IMR-90 (cell line): Measurements from ENCODE around the gene TMEM158. TPM values are rescaled to one million over a fixed set of nuclear protein-coding genes. Genes with fewer than 3 reads are reported as not detected.
A peak's percentile ranks its signal among the peaks of the same experiment; 100 is the strongest.

ENCODE experiments used
- ATAC-seq: fragments of 200-7000 bp; cut with Tn5 transposase; 2 replicates; pipeline ENCODE4 v1.9.1; 2020; ENCODE audit warnings: low read depth, mild to moderate bottlenecking, moderate library complexity
- BruUV-seq: library from RNA; stranded (reverse); fragments of 400-500 nt; replicated peaks from 2 replicates; lab custom pipeline; 2021; lab: Mats Ljungman, UMichigan
- CTCF ChIA-PET: fragments of 300-600 bp; formaldehyde crosslinking; extraction: SDS; loops from one replicate; lab custom pipeline; 2021; ENCODE audit warnings: antibody characterized with exemption; lab: Yijun Ruan, JAX
- POLR2A ChIA-PET: fragments of 300-600 bp; sonication (Branson Sonifier 250); formaldehyde crosslinking; loops from one replicate; lab custom pipeline; 2022; ENCODE audit warnings: antibody characterized with exemption; ENCODE audit not compliant: unreplicated experiment; lab: Charles Lee
- DNase-seq: peaks from one replicate; pipeline ENCODE4 v3.0.0; 2013
- H2AFZ ChIP-seq: replicated peaks from 2 replicates; pipeline ENCODE3; 2013; ENCODE audit warnings: low read length, mild to moderate bottlenecking; ENCODE audit not compliant: poor library complexity
- H2AK5ac ChIP-seq: 2 replicates; pipeline ENCODE4 v1.6.1; 2013; ENCODE audit warnings: low read depth, low read length, inconsistent platforms
- H2AK9ac ChIP-seq: replicated peaks from 2 replicates; pipeline ENCODE3; 2013; ENCODE audit warnings: mild to moderate bottlenecking, low read depth, low read length, moderate library complexity; ENCODE audit not compliant: poor library complexity
- H2BK120ac ChIP-seq: 2 replicates; pipeline ENCODE4 v1.6.1; 2013; ENCODE audit warnings: low read depth, low read length, inconsistent platforms
- H2BK15ac ChIP-seq: 3 replicates; pipeline ENCODE4 v1.6.1; 2013; ENCODE audit warnings: low read depth, low read length, inconsistent platforms
- H2BK20ac ChIP-seq: 2 replicates; pipeline ENCODE4 v1.6.1; 2013; ENCODE audit warnings: low read depth, mild to moderate bottlenecking, inconsistent platforms, low read length, moderate library complexity
- H2BK5ac ChIP-seq: 2 replicates; pipeline ENCODE4 v1.6.1; 2013; ENCODE audit warnings: mild to moderate bottlenecking, low read depth, low read length, inconsistent platforms; ENCODE audit not compliant: poor library complexity, severe bottlenecking
- H3K14ac ChIP-seq: replicated peaks from 2 replicates; pipeline ENCODE4 v1.6.1; 2013; ENCODE audit warnings: low read depth, low read length, inconsistent platforms
- H3K18ac ChIP-seq: 2 replicates; pipeline ENCODE4 v1.6.1; 2013; ENCODE audit warnings: low read depth, low read length, control low read depth
- H3K23ac ChIP-seq: 2 replicates; pipeline ENCODE4 v1.6.1; 2013; ENCODE audit warnings: low read depth, low read length, inconsistent platforms
- H3K27ac ChIP-seq: 2 replicates; pipeline ENCODE4 v1.5.1; 2013; ENCODE audit warnings: mild to moderate bottlenecking, control low read depth, low read length; ENCODE audit not compliant: insufficient read depth
- H3K27me3 ChIP-seq: 2 replicates; pipeline ENCODE4 v1.6.1; 2013; ENCODE audit warnings: low read length; ENCODE audit not compliant: control insufficient read depth, insufficient read depth
- H3K36me3 ChIP-seq: 2 replicates; pipeline ENCODE4 v1.6.1; 2013; ENCODE audit warnings: low read length, mixed read lengths; ENCODE audit not compliant: control insufficient read depth, insufficient read depth
- H3K4ac ChIP-seq: 2 replicates; pipeline ENCODE4 v1.6.1; 2013; ENCODE audit warnings: low read depth, low read length, inconsistent platforms
- H3K4me1 ChIP-seq: 2 replicates; pipeline ENCODE4 v1.6.1; 2013; ENCODE audit warnings: low read length, mixed read lengths; ENCODE audit not compliant: control insufficient read depth, insufficient read depth
- H3K4me2 ChIP-seq: 2 replicates; pipeline ENCODE4 v1.6.1; 2013; ENCODE audit warnings: low read depth, mild to moderate bottlenecking, control low read depth, low read length, moderate library complexity
- H3K4me3 ChIP-seq: 2 replicates; pipeline ENCODE4 v1.5.1; 2013; ENCODE audit warnings: low read depth, mild to moderate bottlenecking, control low read depth, low read length, moderate library complexity; ENCODE audit not compliant: insufficient read depth
- H3K56ac ChIP-seq: 2 replicates; pipeline ENCODE4 v1.6.1; 2013; ENCODE audit warnings: low read length, inconsistent platforms; ENCODE audit not compliant: insufficient read depth; ENCODE audit errors: extremely low read depth
- H3K79me1 ChIP-seq, 2 experiments: 2 replicates each; pipeline ENCODE4 v1.6.1; 2013; ENCODE audit warnings: low read length in 2 of 2, inconsistent platforms in 1 of 2, low read depth in 1 of 2
- H3K9ac ChIP-seq: 2 replicates; pipeline ENCODE4 v1.6.1; 2013; ENCODE audit warnings: low read depth, low read length, control low read depth
- H3K9me1 ChIP-seq: 2 replicates; pipeline ENCODE4 v1.6.1; 2013; ENCODE audit warnings: low read length, inconsistent platforms; ENCODE audit not compliant: insufficient read depth
- H3K9me3 ChIP-seq: 2 replicates; pipeline ENCODE4 v1.6.1; 2013; ENCODE audit warnings: low read length; ENCODE audit not compliant: control insufficient read depth, insufficient read depth
- H4K20me1 ChIP-seq: 2 replicates; pipeline ENCODE4 v1.6.1; 2013; ENCODE audit warnings: low read length, inconsistent platforms; ENCODE audit not compliant: insufficient read depth
- H4K5ac ChIP-seq: 2 replicates; pipeline ENCODE4 v1.6.1; 2013; ENCODE audit warnings: mild to moderate bottlenecking, low read depth, low read length, control low read depth
- H4K8ac ChIP-seq, 2 experiments: 2 replicates each; pipeline ENCODE4 v1.6.1; 2013; ENCODE audit warnings: low read depth in 2 of 2, low read length in 2 of 2, control low read depth in 1 of 2, inconsistent platforms in 1 of 2
- H4K91ac ChIP-seq: 2 replicates; pipeline ENCODE4 v1.6.1; 2013; ENCODE audit warnings: low read depth, low read length, inconsistent platforms; ENCODE audit not compliant: insufficient read depth
- CEBPB ChIP-seq: IDR thresholded peaks from 2 replicates; pipeline ENCODE4 v1.6.1; 2012; ENCODE audit warnings: low read depth, low read length, improper control_type of control experiment
- CHD1 ChIP-seq: IDR thresholded peaks from 2 replicates; pipeline ENCODE4 v1.6.1; 2012; ENCODE audit warnings: low read depth, low read length, improper control_type of control experiment
- MAFK ChIP-seq: IDR thresholded peaks from 2 replicates; pipeline ENCODE4 v1.6.1; 2012; ENCODE audit warnings: low read depth, low read length, improper control_type of control experiment
- NFE2L2 ChIP-seq: fragments of 150-350 bp; IDR thresholded peaks from 2 replicates; pipeline ENCODE4 v1.6.1; 2016; ENCODE audit warnings: low read depth, mild to moderate bottlenecking, low read length
- WGBS, 2 experiments: methylation state at CpG; one replicate each; pipeline versions ENCODE4 v1.1.5 to v1.1.7; 2013; ENCODE audit warnings: missing lambda C conversion rate in 2 of 2; ENCODE audit not compliant: insufficient read length in 1 of 2; ENCODE audit errors: extremely low coverage in 2 of 2; 5-methylcytosine and 5-hydroxymethylcytosine counted together
- dilution Hi-C: fragments of 300-500 bp; cut with HindIII; formaldehyde crosslinking; loops from one replicate; pipeline ENCODE4 v1.14.3; 2018; ENCODE audit warnings: low sequenced_read_pairs; ENCODE audit not compliant: unreplicated experiment
- in situ Hi-C: fragments of 300-500 bp; cut with MboI; formaldehyde crosslinking; loops from 3 replicates; pipeline ENCODE4 v1.14.3; 2019; ENCODE audit warnings: low sequenced_read_pairs, inconsistent platforms, mixed read lengths
- intact Hi-C: fragments of 100-400 bp; cut with micrococcal nuclease; formaldehyde crosslinking; loops from 2 replicates; pipeline ENCODE4 v1.10.0; 2022
- polyA plus RNA-seq, 3 experiments: library from polyadenylated mRNA; depleted of rRNA; stranded (reverse); fragments of >200 nt; gene quantifications; 2 replicates each; pipeline ENCODE4 v1.2.3, GENCODE V29; 2012; ENCODE audit warnings: low replicate concordance in 1 of 3
- total RNA-seq: library from RNA; depleted of rRNA; stranded (reverse); fragments of >200 nt; gene quantifications from 2 replicates; pipeline ENCODE4 v1.2.3, GENCODE V29; 2012

The TMEM158 gene
- total and polyA plus RNA-seq, 2 of the 4 experiments (the other 2 are of a cell fraction): 1.6 to 16.4 TPM

DNA sequence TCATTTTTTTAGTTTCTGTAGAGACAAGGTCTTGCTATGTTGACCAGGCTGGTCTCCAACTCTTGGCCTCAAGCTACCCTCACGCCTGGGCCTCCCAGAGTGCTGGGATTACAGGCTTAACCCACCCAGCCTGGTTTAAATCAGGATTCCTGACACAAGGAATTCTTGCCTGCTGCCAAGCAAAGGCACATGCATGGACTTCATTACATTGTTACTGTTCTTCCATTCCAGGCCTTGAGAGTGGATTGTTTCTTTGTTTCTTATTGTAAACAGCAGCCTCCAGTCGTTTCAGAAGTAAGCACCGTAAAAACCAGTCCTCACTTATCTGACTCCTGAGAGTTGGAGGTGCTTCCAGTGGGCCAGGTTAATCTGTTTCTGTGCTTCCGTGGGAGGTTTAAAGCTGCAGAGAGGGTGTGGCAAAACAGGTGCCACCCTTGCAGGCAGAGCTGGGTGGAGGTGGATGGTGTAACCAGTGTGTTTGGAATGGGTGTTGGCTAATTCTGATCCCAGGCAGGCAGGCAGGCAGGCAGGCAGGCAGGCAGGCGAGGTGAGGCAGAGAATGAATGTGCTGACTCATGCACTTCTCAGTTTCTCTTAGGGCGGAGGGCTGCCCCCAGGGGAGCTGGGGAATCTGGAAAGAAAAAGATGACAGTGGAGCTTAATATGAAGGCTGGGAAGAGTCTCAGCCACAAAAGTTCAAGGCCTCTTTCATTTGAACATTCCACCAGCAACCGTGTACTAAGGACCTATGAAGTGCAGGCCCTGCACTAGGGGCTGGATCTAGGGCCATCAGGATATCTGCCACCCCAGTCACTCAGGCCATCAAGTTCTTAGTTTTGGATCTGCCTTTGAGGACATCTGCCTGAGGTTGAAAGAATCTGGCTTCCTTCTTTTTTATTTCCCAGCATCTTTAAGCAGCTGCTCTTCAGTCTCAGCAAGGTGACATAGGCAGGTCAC lies 42.9 kb downstream of the TMEM158 start:
- 52% methylated on average over 3 of the region's 7 CpGs; no CpG with 5 or more reads in 1 of the 2 experiments for WGBS, 2 experiments
- POLR2A ChIA-PET: no interaction called here
- dilution Hi-C loops (no loop called here), in situ Hi-C loops (no loop called here), intact Hi-C loops (no loop called here)
- H2BK5ac ChIP-seq: peak overlapping the region; percentile 7
- peaks cover 24% of the 10 kb centered on the region for H3K9me1 ChIP-seq
- H3K4me2 ChIP-seq: no peak overlapping the region; the same call in 1 of the 2 replicates
- no peaks in the 10 kb centered on the region for H3K79me1 ChIP-seq
- peak overlapping the region; percentile 69 for H2AFZ ChIP-seq
- peak overlapping the region; percentile 93 for H2AK9ac ChIP-seq
- H3K18ac ChIP-seq: peak overlapping the region; percentile 38
- H3K36me3 ChIP-seq: no peaks in the 10 kb centered on the region
- H4K91ac ChIP-seq: peak overlapping the region; percentile 77
- peak overlapping the region; percentile 54 for H3K27ac ChIP-seq
- peak overlapping the region; percentile 87 for H2BK120ac ChIP-seq
- BruUV-seq: no TSS peak
- H3K23ac ChIP-seq: peak overlapping the region; percentile 5; the same call in 1 of the 2 replicates
- DNase-seq: peak; percentile 54
- H3K4me3 ChIP-seq: no peak overlapping the region
- peak overlapping the region; percentile 38 for H4K5ac ChIP-seq
- H3K4me1 ChIP-seq: peaks cover 21% of the 10 kb centered on the region
- H3K56ac ChIP-seq: 0 out of 2 replicates have a peak overlapping the region, but pooled peaks have one; percentile 9
- CTCF ChIA-PET: interaction anchor here (0.5 kb wide), 1 partner anchor 143 kb away, joined by 3 read pairs; no protein-coding TSS in a partner anchor
- H4K20me1 ChIP-seq: no peaks in the 10 kb centered on the region
- no peak overlapping the region for H3K9ac ChIP-seq
- H3K9me3 ChIP-seq: no peaks in the 10 kb centered on the region
- ATAC-seq: peak; percentile 57
- no peaks in the 10 kb centered on the region for H3K27me3 ChIP-seq
- H3K4ac ChIP-seq: peak overlapping the region; percentile 85
- peak overlapping the region; percentile 69 for H2BK15ac ChIP-seq
- peak overlapping the region; percentile 88 for H3K14ac ChIP-seq
- TF ChIP-seq CEBPB (peak; percentile 33; the same call in 1 of the 2 replicates), NFE2L2 (peak; percentile 89), CHD1 (no peak), MAFK (peak; percentile 98)
- H2AK5ac ChIP-seq: peak overlapping the region; percentile 85
- peak overlapping the region; percentile 60 for H2BK20ac ChIP-seq
- H4K8ac ChIP-seq: peak overlapping the region; percentile 38 to 66
